Measurements from ENCODE around the gene CDH8. TPM values are rescaled to one million over a fixed set of nuclear protein-coding genes. Genes with fewer than 3 reads are reported as not detected.

The CDH8 gene
- total RNA-seq, 1 experiment from 2014 or later: 5.7 TPM

DNA sequence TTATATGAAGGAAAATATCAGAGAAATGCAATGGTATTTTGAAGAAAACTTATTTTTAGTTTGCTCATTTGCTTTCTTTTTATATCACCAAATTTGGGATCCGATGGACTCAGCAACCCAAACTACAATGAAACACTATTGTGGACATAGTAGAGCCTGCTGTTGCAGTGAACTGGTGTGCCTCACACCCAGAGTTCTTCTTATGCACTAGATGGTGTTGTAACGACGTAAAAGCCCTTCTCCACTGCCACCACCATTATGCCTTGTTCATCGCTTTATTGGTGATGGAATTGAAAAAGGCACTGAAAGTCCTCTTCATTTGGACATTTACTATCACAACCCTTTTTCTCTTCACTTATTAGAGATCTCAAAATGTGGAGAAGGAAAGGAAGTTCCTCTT lies 381.3 kb downstream of the CDH8 start:
- Histone ChIP-seq H3F3A (ENCODE audit: low read length, unreplicated experiment) (no peaks in the 10 kb centered on the region), H2AFZ (ENCODE audit: low read length) (no peak overlapping the region), H3K36me3 (ENCODE audit: low read depth, low read length) (no peaks in the 10 kb centered on the region), H3K9ac (ENCODE audit: low read length) (no peak overlapping the region), H3K4me1 (ENCODE audit: insufficient read depth, low read length) (no peaks in the 10 kb centered on the region), H3K4me2 (ENCODE audit: low read length) (no peak overlapping the region), H3K4me3 (ENCODE audit: low read length) (no peak overlapping the region), H3K79me2 (ENCODE audit: low read length) (no peaks in the 10 kb centered on the region), H3K9me3 (ENCODE audit: low read length) (no peaks in the 10 kb centered on the region), H3K27me3 (ENCODE audit: low read length) (no peaks in the 10 kb centered on the region), H4K20me1 (ENCODE audit: low read length) (no peaks in the 10 kb centered on the region), H3K9me2 (replicated peaks; ENCODE audit: low read length) (no peaks in the 10 kb centered on the region), H3K27ac (ENCODE audit: low read length) (no peak overlapping the region)
- POLR2A ChIA-PET (ENCODE audit: unreplicated experiment): no interaction called here
- CTCF ChIA-PET: no interaction called here
- TF ChIP-seq EZH2 (IDR thresholded peaks at IDR 0.05; ENCODE audit: low read length, unreplicated experiment) (no peak), EZH2phosphoT487 (IDR thresholded peaks at IDR 0.05; ENCODE audit: borderline replicate concordance, low read length) (no peak), CTCF (conservative IDR thresholded peaks at IDR 0.05; ENCODE audit: low read depth, low read length) (no peak)
- BruUV-seq (replicated peaks): no TSS peak
- DNase-seq (no peak), ATAC-seq (no peak)
- intact Hi-C loops (cut with micrococcal nuclease): no loop called here

- no peak overlapping the region for H3K9ac ChIP-seq (ENCODE audit: low read length)
- H3K4me3 ChIP-seq (ENCODE audit: low read length): no peak overlapping the region
- no peaks in the 10 kb centered on the region for H3K79me2 ChIP-seq (ENCODE audit: low read length)
- ChIA-PET CTCF (no interaction called here), POLR2A (ENCODE audit: unreplicated experiment) (no interaction called here)
- H3K27me3 ChIP-seq (ENCODE audit: low read length): no peaks in the 10 kb centered on the region
- ATAC-seq (no peak), DNase-seq (no peak)
- H2AFZ ChIP-seq (ENCODE audit: low read length): no peak overlapping the region
- TF ChIP-seq EZH2 (IDR thresholded peaks at IDR 0.05; ENCODE audit: low read length, unreplicated experiment): no peak
- TF ChIP-seq CTCF (conservative IDR thresholded peaks at IDR 0.05; ENCODE audit: low read depth, low read length): no peak
- no peak for TF ChIP-seq EZH2phosphoT487 (IDR thresholded peaks at IDR 0.05; ENCODE audit: borderline replicate concordance, low read length)
- no peaks in the 10 kb centered on the region for H3F3A ChIP-seq (ENCODE audit: low read length, unreplicated experiment)
- H3K9me2 ChIP-seq (replicated peaks; ENCODE audit: low read length): no peaks in the 10 kb centered on the region
- no TSS peak for BruUV-seq (replicated peaks)
- no peaks in the 10 kb centered on the region for H3K36me3 ChIP-seq (ENCODE audit: low read depth, low read length)
- no peaks in the 10 kb centered on the region for H3K9me3 ChIP-seq (ENCODE audit: low read length)
- no peaks in the 10 kb centered on the region for H3K4me1 ChIP-seq (ENCODE audit: insufficient read depth, low read length)
- intact Hi-C loops (cut with micrococcal nuclease): no loop called here
- H3K27ac ChIP-seq (ENCODE audit: low read length): no peak overlapping the region
- no peaks in the 10 kb centered on the region for H4K20me1 ChIP-seq (ENCODE audit: low read length)
- no peak overlapping the region for H3K4me2 ChIP-seq (ENCODE audit: low read length)
These were observed 382.7 kb downstream of the CDH8 start for GRCh38 chr16:61653544-61653943.

GRCh38 chr16:61645561-61645960 lies 390.7 kb downstream of the CDH8 start:
- H3K79me2 ChIP-seq (ENCODE audit: low read length): no peaks in the 10 kb centered on the region
- no peak for DNase-seq
- ATAC-seq: no peak

More at GRCh38 chr16:61645561-61645960, 390.7 kb downstream of the CDH8 start:
- Histone ChIP-seq H4K20me1 (ENCODE audit: low read length) (no peaks in the 10 kb centered on the region), H3K27me3 (ENCODE audit: low read length) (no peaks in the 10 kb centered on the region), H3K4me1 (ENCODE audit: insufficient read depth, low read length) (no peaks in the 10 kb centered on the region), H3K9me2 (replicated peaks; ENCODE audit: low read length) (no peaks in the 10 kb centered on the region), H3F3A (ENCODE audit: low read length, unreplicated experiment) (no peaks in the 10 kb centered on the region), H3K27ac (ENCODE audit: low read length) (no peak overlapping the region), H3K9me3 (ENCODE audit: low read length) (no peaks in the 10 kb centered on the region), H3K9ac (ENCODE audit: low read length) (no peak overlapping the region), H3K4me3 (ENCODE audit: low read length) (no peak overlapping the region), H3K36me3 (ENCODE audit: low read depth, low read length) (no peaks in the 10 kb centered on the region), H2AFZ (ENCODE audit: low read length) (no peak overlapping the region), H3K4me2 (ENCODE audit: low read length) (no peak overlapping the region)
- POLR2A ChIA-PET (ENCODE audit: unreplicated experiment): no interaction called here
- intact Hi-C loops (cut with micrococcal nuclease): no loop called here
- TF ChIP-seq EZH2 (IDR thresholded peaks at IDR 0.05; ENCODE audit: low read length, unreplicated experiment) (no peak), CTCF (conservative IDR thresholded peaks at IDR 0.05; ENCODE audit: low read depth, low read length) (no peak), EZH2phosphoT487 (IDR thresholded peaks at IDR 0.05; ENCODE audit: borderline replicate concordance, low read length) (no peak)
- CTCF ChIA-PET: no interaction called here
- BruUV-seq (replicated peaks): no TSS peak

Measured in PC-3 (cell line).